Endometrium (tissue), 2 donors: ENCODE results near the gene IGLL5.
"Not testable (repeated sequence)": the region's sequence is repeated elsewhere in the genome, so short reads cannot be mapped to it uniquely, and the experiment has no call there.

Source experiments
- FAIRE-seq: peaks from 2 replicates; lab custom pipeline; 2012; peaks lifted over from hg19 to GRCh38; lab: Jason Lieb, UNC
- donor health status: control.
- donor health status: control.

The IGLL5 gene

GRCh38 chr22:22914726-22915669 is 27.4 kb downstream of the IGLL5 start:
- no peak for FAIRE-seq

GRCh38 chr22:22915670-22916035 is 28.0 kb downstream of the IGLL5 start:
- no peak for FAIRE-seq

GRCh38 chr22:22916215-22916951 is 28.8 kb downstream of the IGLL5 start:
- FAIRE-seq: no peak

- FAIRE-seq: no peak
Observed at GRCh38 chr22:22916952-22917290, 29.3 kb downstream of the IGLL5 start.

GRCh38 chr22:22917377-22917776 is 29.8 kb downstream of the IGLL5 start:
- FAIRE-seq: no peak

GRCh38 chr22:22918297-22918965 is 30.8 kb downstream of the IGLL5 start:
- no peak for FAIRE-seq

GRCh38 chr22:22919041-22919440 is 31.4 kb downstream of the IGLL5 start:
- no peak for FAIRE-seq

GRCh38 chr22:22920104-22920654 is 32.6 kb downstream of the IGLL5 start:
- no peak for FAIRE-seq

GRCh38 chr22:22920910-22921550 is 33.4 kb downstream of the IGLL5 start:
- no peak for FAIRE-seq

GRCh38 chr22:22921575-22921974 is 34.0 kb downstream of the IGLL5 start:
- FAIRE-seq: no peak

- not testable (repeated sequence) for FAIRE-seq
Observed at GRCh38 chr22:22922092-22922953, 34.7 kb downstream of the IGLL5 start.

- no peak for FAIRE-seq
Observed at GRCh38 chr22:22922954-22923319, 35.3 kb downstream of the IGLL5 start.

GRCh38 chr22:22923379-22923778 is 35.8 kb downstream of the IGLL5 start:
- FAIRE-seq: no peak

- no peak for FAIRE-seq
Observed at GRCh38 chr22:22923930-22924329, 36.3 kb downstream of the IGLL5 start.

GRCh38 chr22:22924369-22925145 is 36.9 kb downstream of the IGLL5 start:
- no peak for FAIRE-seq

GRCh38 chr22:22925146-22925804 is 37.7 kb downstream of the IGLL5 start:
- no peak for FAIRE-seq

- FAIRE-seq: no peak
Observed at GRCh38 chr22:22925805-22926369, 38.3 kb downstream of the IGLL5 start.

GRCh38 chr22:22926370-22927195 is 39.0 kb downstream of the IGLL5 start:
- FAIRE-seq: no peak
